NB4 (cell line): ENCODE data around the gene CUX1.

Experiments
- CTCF ChIP-seq: IDR thresholded peaks from one replicate; pipeline ENCODE4 v1.5.1; 2012; ENCODE audit warnings: low read depth, low read length
- MAX ChIP-seq: IDR thresholded peaks from 2 replicates; pipeline ENCODE4 v1.6.1; 2011; ENCODE audit warnings: low read depth, low read length
- MYC ChIP-seq: IDR thresholded peaks from 2 replicates; pipeline ENCODE4 v1.6.1; 2011; ENCODE audit warnings: low read depth, low read length
- POLR2A ChIP-seq: IDR thresholded peaks from 2 replicates; pipeline ENCODE4 v1.6.1; 2011; ENCODE audit warnings: mild to moderate bottlenecking; ENCODE audit not compliant: insufficient read length; ENCODE audit errors: extremely low read depth

DNA sequence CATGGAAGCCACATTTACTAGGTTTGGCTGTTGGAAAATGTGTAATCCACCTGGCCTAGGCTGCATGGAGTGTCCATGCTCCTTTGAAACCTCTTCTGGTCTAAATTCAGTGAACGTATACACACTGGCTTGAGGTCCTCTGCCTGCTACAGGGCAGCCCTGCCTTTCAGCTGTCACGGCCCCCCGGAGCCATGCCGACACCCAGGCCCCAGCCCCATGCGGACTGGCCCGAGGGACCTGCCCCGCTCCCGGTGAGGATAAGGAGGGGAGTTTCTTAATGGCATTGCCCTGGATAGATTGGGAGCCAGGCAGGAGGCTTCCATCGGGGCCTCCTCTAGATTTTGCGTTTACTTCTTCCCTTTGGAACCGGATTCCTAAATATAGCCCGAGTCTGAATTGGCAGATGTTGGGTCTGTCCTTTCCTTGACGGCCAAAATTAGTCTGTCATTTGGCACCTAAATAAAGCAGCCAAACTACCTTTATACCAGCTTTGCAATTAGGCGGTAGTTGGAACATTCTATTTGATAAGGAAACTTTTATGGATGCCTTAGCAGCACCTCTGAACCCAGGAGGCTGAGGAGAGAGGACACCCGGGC, 397.1 kb downstream of the CUX1 start:
- no peak for TF ChIP-seq CTCF
- no peak for TF ChIP-seq POLR2A
- TF ChIP-seq MAX, result no peak
- no peak for TF ChIP-seq MYC
